ENCODE data around the gene ZNF547. TPM values are rescaled to one million over a fixed set of nuclear protein-coding genes. Genes with fewer than 3 reads are reported as not detected.

ZNF547 gene
- total and polyA plus RNA-seq, 4 donors: 1.4 to 4.2 (median 2.2) TPM

- peaks cover 4 to 13% (median 10%) of the 10 kb centered on the region in 5 donors for H3K4me1 ChIP-seq (ENCODE audit: control insufficient read depth in 5 of 5, insufficient read depth in 5 of 5, low read length in 5 of 5)
- H3K9me3 ChIP-seq (ENCODE audit: control insufficient read depth in 4 of 4, insufficient read depth in 3 of 4, low read length in 3 of 4): peaks cover 0 to 21% (median 0%) of the 10 kb centered on the region in 4 donors
- peak overlapping the region; percentile 86 to 97 for H3K9ac ChIP-seq (ENCODE audit: insufficient read depth in 1 of 2, low read length in 2 of 2)
- H3K27me3 ChIP-seq (ENCODE audit: control insufficient read depth in 3 of 3, insufficient read depth in 3 of 3, low read length in 2 of 3): peaks cover 0 to 29% (median 26%) of the 10 kb centered on the region in 3 donors
- WGBS, 2 donors: 0% methylated on average over 1 of the region's 1 CpG
- no peak for TF ChIP-seq CTCF (IDR thresholded peaks at IDR 0.05; ENCODE audit: control extremely low read depth, extremely low read depth)
- DNase-seq (no peak), ATAC-seq (ENCODE audit: insufficient read depth, low FRiP score) (no peak)
- peaks cover 4 to 10% (median 8%) of the 10 kb centered on the region in 4 donors for H3K36me3 ChIP-seq (ENCODE audit: control insufficient read depth in 4 of 4, insufficient read depth in 4 of 4, low read length in 4 of 4)
- peak overlapping the region; percentile 93 for H3K4me3 ChIP-seq
- H3K27ac ChIP-seq (ENCODE audit: low read depth in 1 of 2, low read length in 1 of 2): peak overlapping the region; percentile 74 to 92
Observed at GRCh38 chr19:57319869-57320179, 43.5 kb upstream of the ZNF547 start.

GRCh38 chr19:57320180-57321084 lies 42.9 kb upstream of the ZNF547 start, which contains the start of gene ZNF543:
TSS of gene ZNF543 (plus strand) at chr19:57320472. CDS start at chr19:57320854, 382 bp downstream.
- H3K36me3 ChIP-seq (ENCODE audit: control insufficient read depth in 4 of 4, insufficient read depth in 4 of 4, low read length in 4 of 4): peaks cover 9 to 15% (median 14%) of the 10 kb centered on the region in 4 donors
- H3K4me1 ChIP-seq (ENCODE audit: control insufficient read depth in 5 of 5, insufficient read depth in 5 of 5, low read length in 5 of 5): peaks cover 4 to 13% (median 10%) of the 10 kb centered on the region in 5 donors
- TF ChIP-seq CTCF (IDR thresholded peaks at IDR 0.05; ENCODE audit: control extremely low read depth, extremely low read depth): no peak
- DNase-seq (peak; percentile 97 to 98 (median 98)), ATAC-seq (ENCODE audit: insufficient read depth, low FRiP score) (peak; percentile 99)
- peaks cover 0 to 24% (median 0%) of the 10 kb centered on the region in 4 donors for H3K9me3 ChIP-seq (ENCODE audit: control insufficient read depth in 4 of 4, insufficient read depth in 3 of 4, low read length in 3 of 4)
- H3K27me3 ChIP-seq (ENCODE audit: control insufficient read depth in 3 of 3, insufficient read depth in 3 of 3, low read length in 2 of 3): peaks cover 0 to 24% (median 23%) of the 10 kb centered on the region in 3 donors
- peak within 1 kb of the TSS; percentile 93 for H3K4me3 ChIP-seq
- peak within 1 kb of the TSS; percentile 86 to 97 for H3K9ac ChIP-seq (ENCODE audit: insufficient read depth in 1 of 2, low read length in 2 of 2)
- H3K27ac ChIP-seq (ENCODE audit: low read depth in 1 of 2, low read length in 1 of 2): peak within 1 kb of the TSS; percentile 91 to 92
- 1% methylated on average over 69 to 71 of the region's 71 CpGs for WGBS, 2 donors

GRCh38 chr19:57321116-57321515 lies 42.2 kb upstream of the ZNF547 start:
- H3K9ac ChIP-seq (ENCODE audit: insufficient read depth in 1 of 2, low read length in 2 of 2): peak overlapping the region; percentile 86 to 97
- DNase-seq: peak in 2 of 3 donors; percentile 5 to 6
- peak overlapping the region; percentile 87 to 91 for H3K27ac ChIP-seq (ENCODE audit: low read depth in 1 of 2, low read length in 1 of 2)
- 36 to 43% methylated on average over 8 of the region's 8 CpGs for WGBS, 2 donors
- H3K36me3 ChIP-seq (ENCODE audit: control insufficient read depth in 4 of 4, insufficient read depth in 4 of 4, low read length in 4 of 4): peaks cover 15 to 20% (median 19%) of the 10 kb centered on the region in 4 donors
- no peak for TF ChIP-seq CTCF (IDR thresholded peaks at IDR 0.05; ENCODE audit: control extremely low read depth, extremely low read depth)
- H3K4me3 ChIP-seq: peak overlapping the region; percentile 93
- no peak for ATAC-seq (ENCODE audit: insufficient read depth, low FRiP score)
- H3K27me3 ChIP-seq (ENCODE audit: control insufficient read depth in 3 of 3, insufficient read depth in 3 of 3, low read length in 2 of 3): peaks cover 0 to 17% (median 16%) of the 10 kb centered on the region in 3 donors
- peaks cover 4 to 13% (median 10%) of the 10 kb centered on the region in 5 donors for H3K4me1 ChIP-seq (ENCODE audit: control insufficient read depth in 5 of 5, insufficient read depth in 5 of 5, low read length in 5 of 5)
- H3K9me3 ChIP-seq (ENCODE audit: control insufficient read depth in 4 of 4, insufficient read depth in 3 of 4, low read length in 3 of 4): peaks cover 0 to 29% (median 0%) of the 10 kb centered on the region in 4 donors

All from lung (tissue), 12 donors.